HG03066 (cell line): ENCODE results near the gene ANK2.
A peak's percentile ranks its signal among the peaks of the same experiment; 100 is the strongest.

ENCODE experiments used
- ATAC-seq: cut with Tn5 transposase; IDR thresholded peaks from one replicate; pipeline ENCODE4 v1.9.1; 2021; ENCODE audit warnings: low read depth; ENCODE audit not compliant: unreplicated experiment

ANK2 gene

DNA sequence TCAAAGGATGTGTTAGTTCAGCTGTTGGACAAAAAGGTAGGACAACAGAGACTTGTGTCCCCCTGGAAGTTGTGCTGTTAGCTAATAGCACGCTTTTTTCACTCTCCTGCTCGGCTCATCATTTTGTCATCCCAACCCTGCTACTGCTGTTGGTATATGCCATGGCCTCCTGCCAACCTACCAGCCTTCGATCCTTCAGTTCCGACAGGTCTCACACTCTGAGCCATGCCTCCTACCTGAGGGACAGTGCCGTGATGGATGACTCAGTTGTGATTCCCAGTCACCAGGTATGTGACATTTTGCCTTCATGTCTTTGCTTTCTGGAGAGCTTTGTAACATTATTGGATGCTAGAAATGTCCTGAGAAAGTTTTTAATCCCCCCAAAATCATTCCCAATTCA lies 268.1 kb downstream of the ANK2 start:
- ATAC-seq = no peak

DNA sequence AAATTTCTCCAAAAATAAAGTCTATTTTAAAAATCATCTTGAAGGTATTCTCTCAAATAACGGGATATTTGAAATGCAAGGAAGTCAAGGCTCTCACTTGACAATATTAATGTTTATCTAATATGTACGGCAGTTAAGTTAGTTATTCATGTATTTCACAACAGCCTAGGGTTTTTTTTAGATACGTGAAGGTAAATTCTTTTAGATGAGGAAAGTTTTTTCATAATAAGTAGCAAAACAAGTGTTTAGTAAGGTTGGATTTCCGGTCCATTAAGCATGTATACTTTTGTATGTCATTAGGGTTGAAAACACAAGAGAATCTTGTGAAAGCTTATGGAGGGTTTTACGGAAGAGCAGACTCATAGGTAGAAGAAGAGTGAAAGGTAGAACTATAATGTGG lies 273.3 kb downstream of the ANK2 start:
- ATAC-seq = no peak

DNA sequence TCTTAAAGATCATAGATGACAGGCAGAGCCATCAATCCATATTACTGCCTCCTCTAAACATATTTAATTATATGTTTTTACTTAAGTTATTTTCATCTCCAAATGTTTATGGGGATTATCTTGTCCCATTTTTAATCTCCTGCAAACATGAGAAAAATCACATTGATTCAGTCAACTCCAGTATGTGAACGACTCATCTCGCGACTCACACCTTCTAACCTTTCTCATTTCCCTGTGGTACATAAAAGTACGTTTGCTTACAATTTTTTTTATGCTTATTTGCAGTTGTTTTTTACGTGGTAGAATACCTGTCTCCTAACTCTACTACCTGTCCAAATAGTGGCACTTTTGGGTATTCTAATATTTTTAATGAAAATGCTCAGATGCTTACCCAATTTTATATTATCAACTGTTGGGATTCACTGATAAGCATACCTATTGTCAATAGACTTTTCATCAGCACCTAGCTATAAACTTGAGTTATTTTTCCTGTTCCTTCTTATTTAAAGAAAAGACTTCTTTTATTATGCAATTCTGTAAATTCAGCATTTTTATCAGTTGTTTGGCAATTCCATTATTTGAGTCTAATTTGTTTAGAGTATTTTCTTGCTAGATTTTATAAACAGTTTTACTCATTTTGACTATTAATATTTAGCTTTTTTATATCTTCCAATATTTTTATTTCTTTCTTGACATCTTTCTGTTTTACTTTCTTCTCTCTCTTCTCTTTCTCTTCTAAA lies 276.6 kb downstream of the ANK2 start:
- ATAC-seq = no peak

DNA sequence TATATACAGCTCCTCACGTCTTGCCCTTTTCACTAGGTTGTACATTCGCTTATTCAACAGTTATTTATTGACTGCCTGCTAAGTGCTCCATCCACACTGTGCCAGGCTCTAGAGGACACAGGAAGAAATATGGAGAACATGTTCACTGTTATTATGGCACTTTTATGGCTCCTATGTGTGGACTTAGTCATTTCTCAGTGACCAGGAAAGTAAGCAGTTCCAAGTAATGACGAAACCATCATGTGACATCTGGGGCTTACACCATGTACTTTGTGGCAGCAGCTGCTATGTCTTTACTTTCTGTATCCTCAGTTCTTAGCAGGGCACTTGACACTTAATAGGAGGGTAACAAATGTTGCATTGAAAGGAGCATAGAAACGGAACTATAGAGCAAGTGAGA lies 278.0 kb downstream of the ANK2 start:
- no peak for ATAC-seq

DNA sequence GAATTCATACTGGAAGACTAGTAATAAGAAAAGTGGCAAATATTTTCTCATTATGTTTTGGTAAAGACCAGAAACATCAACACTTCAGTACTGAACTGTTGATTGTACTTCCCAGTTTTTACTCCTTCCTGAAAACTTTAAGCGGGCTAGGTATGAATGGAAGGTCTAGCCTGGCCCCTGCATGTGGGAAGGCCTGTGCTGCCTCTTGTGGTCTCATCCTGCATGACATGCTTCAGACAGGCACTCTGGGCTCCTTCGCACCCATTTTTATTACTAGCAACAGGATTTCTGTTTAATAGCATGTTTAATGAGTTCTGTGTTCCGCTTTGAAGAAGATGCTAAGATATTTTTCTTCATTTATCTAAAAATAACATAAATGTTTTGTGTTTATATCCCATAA lies 279.1 kb downstream of the ANK2 start:
- no peak for ATAC-seq

DNA sequence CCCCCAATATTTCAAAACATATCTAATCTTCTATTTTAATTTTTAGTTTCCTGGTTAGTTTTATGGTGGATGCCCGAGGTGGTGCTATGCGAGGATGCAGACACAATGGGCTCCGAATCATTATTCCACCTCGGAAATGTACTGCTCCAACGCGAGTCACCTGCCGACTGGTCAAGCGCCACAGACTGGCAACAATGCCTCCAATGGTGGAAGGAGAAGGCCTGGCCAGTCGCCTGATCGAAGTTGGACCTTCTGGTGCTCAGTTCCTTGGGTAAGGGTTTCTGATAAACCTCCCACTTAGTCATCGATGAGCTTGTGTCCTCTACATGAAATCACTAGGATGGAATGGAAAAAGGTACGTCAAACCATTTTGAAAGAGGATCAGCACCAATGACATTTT lies 280.7 kb downstream of the ANK2 start:
- no peak for ATAC-seq

DNA sequence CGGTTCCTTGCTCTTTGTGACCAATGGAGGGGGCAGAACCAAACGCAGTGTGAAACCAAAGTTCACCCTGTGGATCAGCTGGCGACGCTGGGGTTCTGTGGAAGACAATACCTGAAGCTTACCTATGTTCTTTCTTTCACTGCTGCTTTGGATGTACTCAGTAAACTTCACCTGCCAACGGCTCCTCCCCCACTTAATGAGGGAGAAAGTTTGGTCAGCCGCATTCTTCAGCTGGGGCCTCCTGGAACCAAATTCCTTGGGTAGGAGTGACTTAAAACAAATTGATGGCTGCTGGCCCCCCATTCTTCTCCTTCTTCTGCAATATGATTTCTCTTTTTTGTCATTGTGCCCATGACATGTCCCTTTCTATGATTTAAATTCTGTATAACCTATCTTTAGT lies 282.4 kb downstream of the ANK2 start:
- ATAC-seq = no peak

DNA sequence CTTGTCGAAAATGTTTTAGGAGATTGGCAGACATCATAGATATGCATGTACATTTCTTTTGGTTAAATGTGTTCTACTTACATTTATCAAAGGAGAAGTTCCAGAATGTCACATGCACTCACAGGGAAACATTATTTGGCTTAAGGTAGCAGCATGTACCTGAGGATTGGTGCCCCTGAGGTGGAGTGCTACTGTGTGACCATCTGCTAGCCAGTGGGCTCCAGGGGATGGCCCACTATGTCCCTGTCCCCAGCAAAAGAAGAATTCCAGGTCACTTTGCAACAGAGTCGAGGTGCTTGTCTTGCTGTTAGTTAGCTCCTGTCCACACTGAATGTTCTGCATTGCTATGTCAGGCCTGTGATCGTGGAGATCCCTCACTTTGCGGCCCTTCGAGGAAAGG lies 283.2 kb downstream of the ANK2 start:
- ATAC-seq = no peak

DNA sequence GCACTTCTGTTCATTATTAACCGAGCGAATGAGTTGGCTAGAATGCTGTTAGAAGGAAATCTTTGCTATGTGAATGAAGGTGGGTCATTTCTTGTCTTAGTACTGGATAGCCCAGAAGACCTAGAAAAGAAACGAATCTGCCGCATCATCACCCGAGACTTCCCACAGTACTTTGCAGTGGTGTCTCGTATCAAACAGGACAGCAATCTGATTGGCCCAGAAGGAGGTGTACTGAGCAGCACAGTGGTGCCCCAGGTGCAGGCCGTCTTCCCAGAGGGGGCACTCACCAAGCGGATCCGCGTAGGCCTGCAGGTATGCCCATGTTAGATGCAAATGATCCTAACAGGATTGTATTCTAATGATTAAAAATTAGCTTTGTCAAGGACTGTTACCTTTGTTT lies 286.3 kb downstream of the ANK2 start:
- no peak for ATAC-seq

DNA sequence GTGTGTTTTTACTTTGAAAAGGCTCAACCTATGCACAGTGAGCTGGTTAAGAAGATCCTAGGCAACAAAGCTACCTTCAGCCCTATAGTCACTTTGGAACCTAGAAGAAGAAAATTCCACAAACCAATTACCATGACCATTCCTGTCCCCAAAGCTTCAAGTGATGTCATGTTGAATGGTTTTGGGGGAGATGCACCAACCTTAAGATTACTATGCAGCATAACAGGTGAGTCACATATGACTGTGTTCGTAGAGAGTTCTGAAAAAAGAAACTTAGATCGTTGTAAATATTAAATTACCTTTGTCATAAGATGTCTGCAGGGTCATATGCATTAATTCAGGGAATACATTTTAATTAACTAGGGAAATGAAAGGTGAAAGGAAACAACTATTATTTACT lies 287.1 kb downstream of the ANK2 start:
- no peak for ATAC-seq

DNA sequence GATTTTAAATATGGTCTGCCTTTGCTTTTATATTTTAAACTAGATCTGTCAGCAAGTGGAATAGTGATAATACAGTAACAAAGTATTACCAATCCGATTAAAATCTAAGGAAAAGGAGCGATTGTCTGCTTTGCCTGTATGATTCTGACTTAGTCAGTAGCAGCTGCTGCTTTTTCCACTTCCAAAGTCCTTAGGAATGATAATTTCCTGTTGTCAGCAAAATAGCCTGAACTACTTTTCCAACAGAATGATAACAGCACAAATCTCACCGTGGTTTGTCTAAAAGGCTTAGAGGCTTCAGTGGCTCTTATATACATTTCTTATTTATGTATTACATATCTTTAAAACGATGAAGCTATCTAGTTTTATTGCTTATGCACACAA lies 290.0 kb downstream of the ANK2 start:
- no peak for ATAC-seq

DNA sequence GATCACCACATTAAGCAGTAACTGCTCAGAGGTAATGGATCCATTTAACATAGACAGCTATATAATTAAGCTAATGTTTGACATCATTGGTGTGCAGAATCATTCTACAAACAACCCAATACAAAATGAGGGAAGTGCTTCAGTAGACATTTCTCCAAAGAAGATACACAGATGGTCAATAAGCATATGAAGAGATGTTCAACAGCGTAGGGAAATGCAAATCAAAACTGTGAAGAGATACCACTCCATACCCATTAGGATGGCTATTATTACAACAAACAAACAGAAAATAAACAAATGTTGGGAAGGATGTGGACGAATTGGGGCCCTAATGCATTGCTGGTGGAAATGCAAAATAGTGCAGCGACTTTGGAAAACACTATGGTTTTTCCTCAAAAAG lies 294.6 kb downstream of the ANK2 start:
- no peak for ATAC-seq

DNA sequence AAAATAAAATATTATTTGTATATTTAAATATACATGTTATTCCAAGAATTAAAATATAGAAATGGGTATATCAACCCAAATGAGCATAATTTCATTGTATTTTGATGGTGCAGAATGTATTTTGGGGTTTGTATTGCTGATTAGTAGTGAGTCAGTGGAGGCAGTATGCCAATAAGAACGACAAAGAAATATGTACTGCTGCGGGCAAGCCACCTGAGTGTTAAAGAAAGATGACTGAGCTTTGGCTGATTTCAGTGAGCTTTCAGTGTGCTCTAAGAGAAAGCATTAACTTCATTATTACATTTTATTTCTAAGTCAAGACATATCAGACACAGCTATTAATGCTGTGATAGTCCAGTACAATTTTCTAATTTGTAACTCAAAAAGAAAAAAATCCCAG lies 297.8 kb downstream of the ANK2 start:
- no peak for ATAC-seq

DNA sequence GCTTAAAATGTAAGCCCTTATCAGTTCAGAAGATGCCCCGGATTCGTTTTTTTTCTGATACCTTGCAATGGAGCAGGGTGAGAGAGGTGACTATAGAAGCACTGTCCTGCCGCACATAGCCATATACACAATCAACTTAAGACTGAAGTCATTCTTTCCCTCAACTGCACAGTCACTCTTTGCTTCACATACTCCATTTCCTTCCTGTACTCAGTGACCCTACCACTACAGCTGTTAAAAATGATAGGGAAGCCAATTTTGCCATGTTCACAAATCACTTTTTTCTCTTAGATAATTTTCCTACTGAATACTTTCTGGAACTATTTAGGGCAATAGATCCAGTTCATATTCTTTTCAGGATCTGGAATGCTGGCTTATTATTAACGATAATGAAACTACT lies 300.0 kb downstream of the ANK2 start:
- ATAC-seq = no peak

DNA sequence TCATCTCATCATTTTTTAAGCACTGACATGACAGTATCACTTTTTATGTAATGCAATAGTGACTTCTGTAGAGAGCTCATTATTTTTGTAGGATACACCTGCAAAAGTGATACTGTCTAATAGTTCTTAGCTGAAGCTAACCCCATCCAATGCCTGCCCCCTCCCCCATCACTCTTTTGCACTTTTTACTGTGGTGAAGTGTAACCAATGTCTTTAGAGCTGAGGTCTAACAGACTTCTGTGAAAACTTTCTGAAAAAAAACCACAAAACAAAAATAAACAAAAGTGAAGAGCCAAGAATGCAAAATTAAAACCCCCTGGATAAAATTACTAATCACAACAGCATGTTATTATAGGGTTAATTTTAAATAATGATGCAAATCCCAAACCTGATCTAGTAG lies 301.1 kb downstream of the ANK2 start:
- ATAC-seq = no peak

DNA sequence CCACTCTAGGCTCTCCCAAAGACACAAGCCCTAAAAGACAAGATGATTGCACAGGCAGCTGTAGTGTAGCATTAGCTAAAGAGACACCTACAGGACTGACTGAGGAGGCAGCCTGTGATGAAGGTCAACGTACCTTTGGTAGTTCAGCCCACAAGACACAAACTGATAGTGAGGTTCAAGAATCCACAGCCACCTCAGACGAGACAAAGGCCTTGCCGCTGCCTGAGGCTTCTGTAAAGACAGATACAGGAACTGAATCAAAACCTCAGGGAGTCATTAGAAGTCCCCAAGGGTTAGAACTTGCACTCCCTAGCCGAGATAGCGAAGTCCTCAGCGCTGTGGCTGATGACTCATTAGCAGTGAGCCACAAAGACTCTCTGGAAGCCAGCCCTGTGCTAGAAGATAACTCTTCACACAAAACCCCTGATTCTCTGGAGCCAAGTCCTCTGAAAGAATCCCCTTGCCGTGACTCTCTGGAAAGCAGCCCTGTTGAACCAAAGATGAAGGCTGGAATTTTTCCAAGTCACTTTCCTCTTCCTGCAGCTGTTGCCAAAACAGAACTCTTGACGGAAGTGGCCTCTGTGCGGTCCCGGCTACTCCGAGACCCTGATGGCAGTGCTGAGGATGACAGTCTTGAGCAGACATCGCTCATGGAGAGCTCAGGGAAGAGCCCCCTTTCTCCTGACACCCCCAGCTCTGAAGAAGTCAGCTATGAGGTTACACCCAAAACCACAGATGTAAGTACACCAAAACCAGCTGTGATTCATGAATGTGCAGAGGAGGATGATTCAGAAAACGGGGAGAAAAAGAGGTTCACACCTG lies 306.3 kb downstream of the ANK2 start:
- ATAC-seq = peak; percentile 99

DNA sequence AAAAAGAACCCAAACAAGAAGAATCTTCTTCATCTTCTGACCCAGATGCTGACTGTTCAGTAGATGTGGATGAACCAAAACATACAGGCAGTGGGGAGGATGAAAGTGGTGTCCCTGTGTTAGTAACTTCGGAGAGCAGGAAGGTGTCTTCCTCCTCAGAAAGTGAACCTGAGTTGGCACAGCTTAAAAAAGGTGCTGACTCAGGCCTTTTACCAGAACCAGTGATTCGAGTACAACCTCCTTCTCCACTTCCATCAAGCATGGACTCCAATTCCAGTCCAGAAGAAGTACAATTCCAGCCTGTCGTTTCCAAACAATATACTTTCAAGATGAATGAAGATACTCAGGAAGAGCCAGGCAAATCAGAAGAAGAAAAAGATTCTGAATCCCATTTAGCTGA lies 307.0 kb downstream of the ANK2 start:
- no peak for ATAC-seq

DNA sequence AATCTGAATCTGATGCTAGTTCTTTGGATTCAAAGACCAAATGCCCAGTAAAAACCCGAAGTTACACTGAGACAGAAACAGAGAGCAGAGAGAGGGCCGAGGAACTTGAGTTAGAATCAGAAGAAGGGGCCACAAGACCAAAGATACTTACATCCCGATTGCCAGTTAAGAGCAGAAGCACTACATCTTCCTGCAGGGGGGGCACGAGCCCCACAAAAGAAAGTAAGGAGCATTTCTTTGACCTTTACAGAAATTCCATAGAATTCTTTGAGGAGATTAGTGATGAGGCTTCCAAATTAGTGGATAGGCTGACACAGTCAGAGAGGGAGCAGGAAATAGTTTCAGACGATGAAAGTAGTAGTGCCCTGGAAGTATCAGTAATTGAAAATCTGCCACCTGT lies 309.3 kb downstream of the ANK2 start:
- ATAC-seq = no peak

DNA sequence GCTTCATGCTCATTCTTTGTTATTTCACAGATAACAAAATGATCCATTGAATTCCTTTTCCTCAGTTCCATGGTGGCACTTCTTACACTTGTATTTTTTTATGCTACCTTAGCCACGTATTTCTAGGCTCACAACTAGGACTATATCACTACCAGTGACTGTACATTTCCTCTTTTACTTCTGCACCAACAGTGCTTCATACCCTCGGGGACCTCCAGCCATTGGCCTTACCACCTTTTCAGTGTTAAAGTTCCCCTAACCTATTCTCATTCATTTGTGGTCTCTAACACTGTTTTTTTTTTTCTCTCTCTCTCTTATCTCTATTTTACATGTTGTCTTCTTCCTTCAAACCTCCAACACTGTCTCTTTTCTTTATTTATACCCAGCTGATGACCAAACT lies 315.9 kb downstream of the ANK2 start:
- no peak for ATAC-seq

DNA sequence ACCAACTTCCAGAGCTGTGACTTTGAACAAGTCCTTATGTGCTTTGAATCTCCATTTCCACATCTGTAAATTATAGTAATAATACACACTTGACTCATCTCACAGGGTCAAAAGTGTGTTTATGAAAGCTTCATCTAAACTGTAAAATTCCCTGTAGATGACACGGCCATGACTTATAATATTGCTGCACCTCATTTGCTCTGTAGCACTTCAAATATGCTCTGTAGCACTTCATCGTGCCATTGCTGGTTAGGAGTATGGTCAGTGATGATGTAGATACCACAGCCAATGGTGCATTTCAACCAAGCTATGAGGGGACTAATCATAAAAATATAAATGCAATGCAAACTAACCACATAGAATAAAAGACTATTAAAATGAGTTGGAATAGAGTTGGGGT lies 318.6 kb downstream of the ANK2 start:
- ATAC-seq = no peak

DNA sequence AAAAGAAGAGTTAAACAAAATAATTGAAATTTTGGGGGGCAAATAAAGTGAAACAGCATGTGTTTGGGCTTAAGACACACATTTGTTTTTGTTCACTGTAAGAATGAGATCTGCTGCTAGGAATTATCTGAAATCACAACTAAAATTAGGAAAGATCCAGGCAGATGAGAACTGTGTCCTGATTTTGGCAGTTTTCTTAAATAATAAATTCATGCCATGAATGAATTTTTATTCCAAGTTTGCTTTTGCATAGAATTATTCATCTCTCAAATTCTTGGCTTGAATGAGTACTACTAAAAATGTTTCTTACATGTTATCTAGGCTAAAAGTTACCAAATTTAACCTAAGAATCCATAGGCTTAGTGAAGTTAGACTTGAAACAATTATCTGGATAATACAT lies 321.7 kb downstream of the ANK2 start:
- ATAC-seq = no peak

DNA sequence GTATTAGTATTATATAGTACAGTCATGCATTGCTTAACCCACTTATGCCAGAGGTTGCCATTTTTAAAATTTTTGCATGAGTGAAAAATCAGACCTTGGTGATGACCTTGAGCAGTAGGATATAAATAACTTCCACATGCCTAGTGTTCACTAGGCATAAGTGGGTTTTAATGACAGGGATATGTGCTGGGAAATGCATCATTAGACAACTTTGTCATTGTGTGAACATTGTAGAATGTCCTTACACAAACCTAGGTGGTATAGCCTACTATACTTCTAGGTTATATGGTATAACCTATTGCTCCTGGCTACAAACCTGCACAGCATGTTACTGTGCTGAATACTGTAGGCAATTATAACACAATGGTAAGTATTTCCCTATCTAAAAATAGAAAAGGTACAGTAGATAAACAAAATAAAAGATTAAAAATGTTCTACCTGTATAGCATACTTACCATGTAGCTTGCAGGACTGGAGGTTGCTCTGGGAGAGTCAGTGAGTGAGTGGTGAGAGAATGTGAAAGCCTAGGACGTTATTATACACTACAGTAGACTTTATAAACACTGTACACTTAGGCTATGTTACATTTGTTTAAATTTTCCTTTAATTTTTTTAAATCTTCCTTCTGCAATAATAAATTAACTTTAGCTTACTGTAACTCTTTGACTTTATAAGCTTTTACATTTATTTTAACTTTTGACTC lies 326.7 kb downstream of the ANK2 start:
- ATAC-seq = no peak
